GM11168 (cell line): Measurements from ENCODE around the gene SLC44A1.

Source experiments
- in situ Hi-C: fragments of 300-500 bp; cut with MboI; formaldehyde crosslinking; loops from one replicate; pipeline ENCODE4 v1.12.0; 2022; ENCODE audit warnings: low sequenced_read_pairs; ENCODE audit not compliant: unreplicated experiment

SLC44A1 gene

DNA sequence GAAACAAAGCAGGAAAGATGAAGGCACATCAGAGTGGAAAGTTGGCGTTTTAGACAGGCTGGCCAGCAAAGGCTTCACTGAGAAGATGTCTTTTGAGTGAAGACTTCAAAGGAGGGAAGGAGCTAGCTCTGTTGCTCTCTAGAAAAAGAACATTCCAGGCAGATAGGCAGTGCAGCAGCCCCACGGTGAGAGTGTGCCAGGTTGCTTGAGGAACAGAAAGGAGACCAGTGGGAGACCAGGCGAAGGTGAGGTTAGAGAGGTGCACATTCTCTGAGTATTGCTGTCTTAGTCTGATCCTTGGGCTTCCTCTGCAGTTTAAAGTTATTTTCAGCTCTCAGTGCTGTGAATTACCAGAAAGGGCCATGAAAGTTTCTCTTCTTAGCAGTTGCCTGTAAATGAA, 83.8 kb downstream of the SLC44A1 start:
- in situ Hi-C loops = no loop called here

GRCh38 chr9:105328872-105329718, 84.6 kb downstream of the SLC44A1 start:
- in situ Hi-C loops = no loop called here

- in situ Hi-C loops = no loop called here
These were observed 85.2 kb downstream of the SLC44A1 start for GRCh38 chr9:105329719-105330062.

GRCh38 chr9:105330201-105330600, 85.8 kb downstream of the SLC44A1 start:
- in situ Hi-C loops = no loop called here

DNA sequence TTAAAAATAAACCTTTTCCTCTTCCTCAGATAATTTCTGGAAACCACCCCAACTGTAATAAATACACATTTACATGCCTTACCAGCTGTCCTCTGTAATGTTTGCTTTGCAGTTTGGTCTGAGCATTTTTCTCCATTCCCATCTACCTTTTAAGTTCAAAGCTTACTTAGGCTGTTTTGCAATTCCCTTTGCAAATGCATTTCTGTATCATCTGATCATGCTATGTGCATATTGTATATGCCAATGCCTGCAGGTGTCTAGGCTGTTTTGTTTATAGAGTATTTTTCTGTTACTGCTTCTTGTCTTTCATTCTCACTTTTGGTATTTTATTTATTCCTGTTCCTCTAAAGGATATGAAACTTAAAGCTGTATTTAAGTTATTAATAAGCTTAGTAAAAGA, 86.3 kb downstream of the SLC44A1 start:
- in situ Hi-C loops = no loop called here

- in situ Hi-C loops = no loop called here
These were observed 86.7 kb downstream of the SLC44A1 start for GRCh38 chr9:105331160-105331559.

GRCh38 chr9:105331755-105332154, 87.3 kb downstream of the SLC44A1 start:
- in situ Hi-C loops = no loop called here

GRCh38 chr9:105332471-105332870, 88.0 kb downstream of the SLC44A1 start:
- in situ Hi-C loops = no loop called here

DNA sequence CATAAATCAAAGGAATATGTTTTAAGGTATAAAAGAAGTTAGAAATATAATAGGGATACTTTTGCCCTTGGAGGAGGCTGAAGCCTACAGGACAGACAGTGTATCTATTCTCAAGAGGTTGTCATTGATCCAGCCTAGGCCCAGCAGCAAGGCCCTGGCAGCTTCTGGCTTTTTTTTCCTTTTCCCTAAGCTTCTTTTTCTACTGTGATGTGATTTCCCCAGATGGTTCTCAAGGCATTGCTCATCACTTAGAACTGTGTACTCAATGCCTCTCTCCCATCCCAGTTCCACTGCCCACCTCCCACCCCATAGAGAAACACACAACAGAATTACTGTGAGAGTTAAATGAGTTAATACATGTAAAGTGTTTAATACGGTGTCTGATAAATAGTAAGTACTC, 88.6 kb downstream of the SLC44A1 start:
- in situ Hi-C loops = no loop called here

GRCh38 chr9:105333811-105334210, 89.4 kb downstream of the SLC44A1 start:
- in situ Hi-C loops = no loop called here

GRCh38 chr9:105338308-105338707, 93.9 kb downstream of the SLC44A1 start:
- in situ Hi-C loops = no loop called here

DNA sequence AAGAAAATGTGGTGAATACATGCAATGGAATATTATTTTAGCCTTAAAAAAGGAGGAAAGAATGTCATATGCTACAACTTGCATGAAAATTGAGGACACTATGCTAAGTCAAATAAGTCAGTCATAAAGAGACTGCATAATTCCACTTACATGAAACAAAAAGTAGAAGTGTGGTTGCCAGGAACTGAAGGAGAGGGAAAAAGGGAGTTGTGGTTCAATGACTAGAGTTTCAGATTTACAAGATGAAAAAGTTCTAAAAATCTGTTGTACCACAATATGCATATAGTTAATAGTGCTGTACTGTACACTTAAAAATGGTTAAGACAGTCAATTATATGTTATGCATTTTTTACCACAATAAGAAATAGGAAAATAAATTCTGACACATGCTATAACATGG, 95.4 kb downstream of the SLC44A1 start:
- in situ Hi-C loops = no loop called here

- in situ Hi-C loops = no loop called here
These were observed 97.1 kb downstream of the SLC44A1 start for GRCh38 chr9:105341434-105342146.

GRCh38 chr9:105342147-105342505, 97.7 kb downstream of the SLC44A1 start:
- in situ Hi-C loops = no loop called here

DNA sequence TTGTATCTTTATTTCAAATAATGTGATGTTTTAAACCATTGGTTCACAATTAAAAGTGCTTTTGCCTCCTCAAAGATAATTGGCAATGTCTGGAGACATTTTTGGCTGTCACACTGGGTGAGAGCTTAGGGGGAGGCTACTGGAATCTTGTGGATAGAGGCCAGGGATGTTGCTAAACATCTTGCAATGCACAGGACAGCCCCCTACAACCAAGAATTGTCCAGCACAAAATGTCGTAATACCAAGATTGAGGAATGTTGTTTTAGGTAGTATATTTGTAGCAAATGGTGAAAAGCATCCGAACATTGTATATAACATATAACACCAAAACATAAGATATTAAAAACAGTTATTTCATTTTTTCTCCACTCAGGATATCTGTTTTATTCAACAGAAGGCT, 99.8 kb downstream of the SLC44A1 start:
- in situ Hi-C loops = no loop called here

DNA sequence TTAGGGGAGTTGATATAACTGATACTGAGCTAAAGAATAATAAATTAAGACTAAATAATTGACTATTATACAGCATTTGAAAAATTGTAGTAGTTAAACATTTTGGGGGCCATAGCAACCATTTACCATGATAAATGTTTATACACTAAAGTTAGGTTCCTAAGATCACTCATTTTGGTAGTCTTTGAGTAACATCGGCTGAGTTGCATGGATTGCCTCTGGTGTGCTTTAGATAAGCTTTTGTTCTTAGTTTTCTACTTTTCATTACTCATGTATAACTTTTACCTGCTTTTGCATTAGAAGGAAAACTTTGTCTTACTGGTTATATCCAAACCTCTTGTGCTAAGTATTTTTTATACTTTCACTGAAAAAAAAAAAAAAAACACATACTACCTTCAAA, 101.2 kb downstream of the SLC44A1 start:
- in situ Hi-C loops = no loop called here

- in situ Hi-C loops = no loop called here
These were observed 101.8 kb downstream of the SLC44A1 start for GRCh38 chr9:105346273-105346672.

GRCh38 chr9:105354448-105354847, 110.0 kb downstream of the SLC44A1 start:
- in situ Hi-C loops = no loop called here

DNA sequence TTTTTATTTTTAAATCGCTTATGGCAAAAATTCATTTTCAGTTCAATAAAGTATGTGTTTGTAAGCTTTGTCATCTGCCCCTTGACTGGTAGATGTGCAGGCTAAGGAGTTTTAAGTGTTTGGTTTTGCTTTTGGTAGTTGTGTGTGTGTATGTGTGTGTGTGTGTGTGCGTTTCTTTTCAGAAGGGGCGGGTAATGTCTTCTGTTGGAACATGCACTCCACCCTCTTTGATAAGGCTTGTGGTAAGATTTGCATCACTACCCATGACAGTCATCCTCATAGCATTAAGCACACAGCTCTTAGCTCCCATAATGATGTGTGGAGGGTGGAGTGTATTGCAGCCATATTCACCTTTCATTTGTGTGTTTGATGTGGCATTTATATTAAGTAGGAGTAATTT, 111.3 kb downstream of the SLC44A1 start:
- in situ Hi-C loops = no loop called here

GRCh38 chr9:105357937-105358336, 113.5 kb downstream of the SLC44A1 start:
- in situ Hi-C loops = no loop called here

DNA sequence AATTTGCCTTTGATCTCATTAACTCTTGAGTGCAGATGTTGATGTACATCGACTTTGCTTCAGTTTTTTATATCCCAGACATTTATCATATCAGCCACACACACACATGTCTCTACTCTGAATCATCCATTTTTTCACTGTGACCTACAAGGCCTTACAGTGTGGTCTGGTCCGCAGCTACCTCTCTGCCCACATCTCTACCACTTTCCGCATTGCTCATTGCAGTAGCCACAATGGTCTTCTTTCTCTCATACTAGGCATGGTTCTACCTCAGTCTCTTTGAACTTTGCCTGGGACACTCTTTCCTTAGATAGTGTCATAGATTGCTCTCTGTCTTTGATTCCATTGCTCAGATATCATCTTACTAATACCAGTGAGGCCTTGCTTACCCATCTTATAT, 115.4 kb downstream of the SLC44A1 start:
- in situ Hi-C loops = no loop called here

DNA sequence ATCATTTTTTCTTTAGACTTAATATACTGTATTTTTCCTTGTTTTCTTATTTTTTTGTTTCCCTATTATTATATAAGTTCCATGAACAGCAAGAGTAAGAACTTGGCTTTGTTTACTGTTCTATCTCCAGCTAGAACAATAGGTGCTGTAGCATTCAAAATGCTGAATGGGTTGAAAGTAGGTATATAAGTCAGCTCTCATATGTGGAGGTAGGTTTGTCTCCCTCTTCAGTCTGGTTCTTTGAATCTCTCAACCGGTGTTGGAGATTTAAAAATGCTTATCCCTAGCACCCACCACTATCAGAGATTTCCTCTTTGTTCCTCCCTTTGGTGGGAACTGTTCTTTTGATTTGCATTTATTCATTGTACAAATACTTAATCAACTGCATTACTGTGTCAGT, 115.9 kb downstream of the SLC44A1 start:
- in situ Hi-C loops = no loop called here
